Fibroblast of pulmonary artery (primary cell): ENCODE data around the gene IARS1.

ENCODE experiments used
- DNase-seq: peaks from one replicate; pipeline ENCODE4 v3.0.0-alpha.2; 2010; ENCODE audit warnings: low read depth
- H3K4me3 ChIP-seq: replicated peaks from 2 replicates; pipeline ENCODE4 v1.5.1; 2011; ENCODE audit warnings: low read depth, mild to moderate bottlenecking, control low read depth, low read length, moderate library complexity
- TF ChIP-seq, protein P1 (sequence below): IDR thresholded peaks from 2 replicates; pipeline ENCODE4 v1.5.1; 2011; ENCODE audit warnings: mild to moderate bottlenecking, control low read depth, low read length, inconsistent platforms; ENCODE audit errors: missing control alignments

Gene IARS1

DNA sequence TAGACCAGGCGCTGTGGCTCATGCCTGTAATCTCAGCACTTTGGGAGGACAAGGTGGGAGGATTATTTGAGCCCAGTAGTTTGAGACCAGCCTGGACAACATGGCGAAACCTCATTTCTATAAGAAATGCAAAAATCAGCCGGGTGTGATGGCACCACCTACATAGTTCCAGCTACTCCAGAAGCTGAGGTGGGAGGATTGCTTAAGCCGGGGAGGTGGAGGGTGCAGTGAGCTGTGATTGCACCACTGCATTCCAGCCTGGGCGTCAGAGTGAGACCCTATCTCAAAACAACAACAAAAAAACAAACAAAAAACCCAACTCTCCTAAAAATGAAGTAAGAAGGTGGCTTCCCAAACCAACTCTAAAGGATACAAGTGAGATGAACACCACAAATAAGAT is 23.0 kb downstream of the IARS1 start:
- no peak overlapping the region for H3K4me3 ChIP-seq
- DNase-seq: no peak
- TF ChIP-seq, protein P1, sequence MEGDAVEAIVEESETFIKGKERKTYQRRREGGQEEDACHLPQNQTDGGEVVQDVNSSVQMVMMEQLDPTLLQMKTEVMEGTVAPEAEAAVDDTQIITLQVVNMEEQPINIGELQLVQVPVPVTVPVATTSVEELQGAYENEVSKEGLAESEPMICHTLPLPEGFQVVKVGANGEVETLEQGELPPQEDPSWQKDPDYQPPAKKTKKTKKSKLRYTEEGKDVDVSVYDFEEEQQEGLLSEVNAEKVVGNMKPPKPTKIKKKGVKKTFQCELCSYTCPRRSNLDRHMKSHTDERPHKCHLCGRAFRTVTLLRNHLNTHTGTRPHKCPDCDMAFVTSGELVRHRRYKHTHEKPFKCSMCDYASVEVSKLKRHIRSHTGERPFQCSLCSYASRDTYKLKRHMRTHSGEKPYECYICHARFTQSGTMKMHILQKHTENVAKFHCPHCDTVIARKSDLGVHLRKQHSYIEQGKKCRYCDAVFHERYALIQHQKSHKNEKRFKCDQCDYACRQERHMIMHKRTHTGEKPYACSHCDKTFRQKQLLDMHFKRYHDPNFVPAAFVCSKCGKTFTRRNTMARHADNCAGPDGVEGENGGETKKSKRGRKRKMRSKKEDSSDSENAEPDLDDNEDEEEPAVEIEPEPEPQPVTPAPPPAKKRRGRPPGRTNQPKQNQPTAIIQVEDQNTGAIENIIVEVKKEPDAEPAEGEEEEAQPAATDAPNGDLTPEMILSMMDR: no peak

DNA sequence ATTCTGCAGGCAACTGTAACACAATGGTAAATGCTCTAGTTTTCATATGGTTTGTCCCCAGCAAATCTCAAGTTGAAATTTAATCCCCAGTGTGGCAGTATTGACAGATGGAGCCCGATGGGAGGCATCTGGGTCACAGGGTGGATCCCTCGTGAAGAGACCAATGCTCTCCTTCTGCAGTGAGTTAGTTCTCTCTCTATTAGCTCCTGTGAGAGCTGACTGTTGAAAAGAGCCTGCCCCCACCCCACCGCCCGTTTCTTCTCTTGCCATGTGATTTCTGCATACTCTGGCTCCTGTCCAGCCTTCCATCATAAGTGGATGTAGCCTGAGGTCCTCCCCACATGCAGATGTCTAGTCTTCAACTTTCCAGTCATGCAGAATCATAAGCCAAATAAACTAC is 27.0 kb downstream of the IARS1 start:
- H3K4me3 ChIP-seq: no peak overlapping the region
- no peak for DNase-seq
- TF ChIP-seq, protein P1: no peak

DNA sequence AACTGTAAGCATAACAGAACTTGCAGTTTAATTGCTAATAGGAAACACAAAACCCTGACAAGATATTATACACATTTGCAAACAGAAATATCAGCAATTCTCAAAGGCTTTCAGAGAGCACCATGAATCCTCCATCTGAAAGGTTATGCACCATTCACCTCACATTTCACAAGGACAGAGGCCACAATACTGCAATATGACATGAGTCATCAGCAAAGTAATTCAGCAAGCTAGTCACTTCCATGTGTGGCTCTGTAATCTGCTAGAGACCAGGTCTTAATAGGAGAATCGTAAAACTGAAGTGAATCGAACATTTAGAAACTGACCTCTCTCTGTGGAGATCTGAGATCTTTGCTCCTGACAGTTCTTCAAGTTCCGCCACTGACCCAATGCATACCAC is 28.3 kb downstream of the IARS1 start:
- no peak overlapping the region for H3K4me3 ChIP-seq
- TF ChIP-seq, protein P1: no peak
- no peak for DNase-seq

DNA sequence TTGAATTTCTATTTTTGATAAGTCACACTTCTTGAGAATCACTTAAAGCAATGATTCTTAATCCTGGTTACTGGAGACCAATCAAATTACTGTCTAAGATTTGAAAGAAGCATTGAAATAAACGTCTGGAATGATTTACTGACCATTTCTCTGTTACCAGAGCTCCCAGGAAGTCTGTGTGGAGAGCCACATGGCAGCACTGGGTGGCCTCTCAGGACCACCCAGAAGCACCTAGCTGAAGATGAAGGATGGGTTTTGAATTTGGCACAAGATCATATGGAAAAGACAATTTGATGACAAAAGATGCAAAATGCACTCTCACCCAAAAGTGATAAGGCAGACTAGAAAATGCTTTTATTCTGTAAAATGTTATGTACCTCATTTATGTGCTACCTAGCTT is 30.4 kb downstream of the IARS1 start:
- TF ChIP-seq, protein P1: no peak

DNA sequence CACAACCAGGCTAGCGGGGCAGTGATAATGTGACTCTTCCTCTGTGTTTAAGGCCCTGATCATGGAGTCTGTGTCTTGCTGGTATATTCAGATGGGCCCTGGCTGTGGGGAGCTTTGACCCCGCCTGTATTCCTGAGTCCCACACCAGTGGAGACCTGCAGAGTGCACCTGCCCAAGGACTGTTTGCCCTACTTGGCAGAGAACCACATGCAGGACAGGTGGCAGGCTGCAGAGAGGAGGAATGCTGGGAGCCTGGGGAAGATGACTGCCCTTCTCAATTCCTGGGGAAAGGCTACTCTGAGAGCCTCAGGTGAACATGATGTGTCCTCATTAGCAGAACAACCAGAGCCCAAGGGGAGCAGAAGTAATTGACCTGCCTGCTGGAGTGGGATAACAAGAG is 36.2 kb downstream of the IARS1 start:
- TF ChIP-seq, protein P1: no peak
- no peak for DNase-seq

More for the DNA sequence above, 30.4 kb downstream of the IARS1 start:
- no peak for DNase-seq
- no peak overlapping the region for H3K4me3 ChIP-seq

DNA sequence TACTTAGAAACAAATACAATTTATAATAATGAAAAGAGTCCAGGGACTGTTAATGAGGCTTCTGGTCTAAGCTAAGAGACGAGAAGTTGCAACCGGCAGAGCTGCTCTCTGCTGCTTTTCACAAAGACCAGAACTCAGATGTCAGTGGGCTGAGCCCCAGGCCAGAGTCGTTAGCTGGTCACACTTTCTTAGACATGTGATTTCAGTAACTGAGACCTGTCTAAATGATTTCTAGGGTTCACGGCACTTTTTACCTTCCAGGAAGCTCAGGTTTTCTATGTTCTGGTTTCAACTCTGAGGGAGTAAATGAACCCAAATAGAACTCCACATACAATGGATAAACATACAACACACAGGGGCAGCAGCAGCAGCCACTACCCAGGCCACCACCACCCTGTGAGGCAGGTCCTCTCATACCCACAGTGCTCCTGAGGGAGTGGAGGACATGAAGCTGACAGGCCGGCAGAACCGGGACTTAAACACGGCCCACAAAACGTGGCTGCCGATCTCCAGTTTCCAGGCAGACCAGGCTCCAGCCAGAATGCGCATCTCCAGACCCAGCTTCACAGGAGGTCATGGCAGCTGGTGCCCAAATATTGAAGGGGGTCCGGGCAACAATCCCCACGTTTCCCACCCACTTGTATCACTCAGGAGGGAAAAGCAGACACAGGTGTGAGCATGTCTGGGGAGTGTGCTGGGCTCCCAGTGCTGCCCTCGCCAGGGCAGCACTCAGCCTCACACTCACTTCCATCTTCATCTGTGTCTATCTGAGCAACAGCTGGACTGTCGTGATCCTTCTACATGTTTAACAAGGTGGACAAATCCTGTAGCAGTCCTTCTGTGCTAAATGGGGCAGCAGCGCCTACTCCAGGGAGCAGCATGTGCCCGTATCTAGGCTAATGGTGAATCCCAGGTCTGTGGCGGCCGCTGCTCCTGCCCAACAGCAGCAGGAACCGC is 38.8 kb downstream of the IARS1 start:
- no peak overlapping the region for H3K4me3 ChIP-seq
- TF ChIP-seq, protein P1: no peak
- no peak for DNase-seq

More for the DNA sequence above, 36.2 kb downstream of the IARS1 start:
- H3K4me3 ChIP-seq: no peak overlapping the region
